ENCODE results near the gene UBASH3B. TPM values are rescaled to one million over a fixed set of nuclear protein-coding genes. Genes with fewer than 3 reads are reported as not detected.

The UBASH3B gene
- total RNA-seq, 1 experiment from 2014 or later, result 8.0 TPM

DNA sequence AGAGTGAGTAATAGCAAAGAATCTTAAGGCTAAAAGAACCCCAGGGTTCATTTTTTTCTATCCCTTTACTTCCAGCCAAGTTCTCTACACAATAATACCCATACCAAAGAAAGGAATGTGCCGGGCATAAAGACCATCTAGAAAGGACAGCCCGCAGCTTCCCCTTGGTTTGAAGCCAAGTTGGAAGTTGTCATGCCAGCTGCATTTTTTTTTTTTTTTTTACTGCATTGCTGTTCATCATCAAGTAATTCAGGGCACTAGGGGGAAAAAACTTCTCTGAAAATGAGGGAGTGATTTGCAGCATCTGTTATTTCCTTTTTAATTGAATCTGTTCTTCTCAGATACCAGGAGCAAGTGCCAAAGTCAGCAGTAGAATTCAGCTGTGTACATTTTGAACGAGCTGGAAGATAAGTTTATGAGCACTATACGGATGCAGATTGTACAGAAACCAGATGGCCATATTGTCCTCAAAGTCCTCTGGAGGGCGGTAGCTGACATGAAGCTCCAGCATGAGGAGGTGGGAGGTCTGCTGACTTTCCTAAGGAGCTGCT lies 56.4 kb downstream of the UBASH3B start:
- H3K27me3 ChIP-seq (ENCODE audit: insufficient read depth, low read length), result no peaks in the 10 kb centered on the region
- Mint-ChIP-seq H3K4me3 (no peak overlapping the region), H3K27ac (no peak overlapping the region), H3K27me3 (ENCODE audit: low read depth) (no peaks in the 10 kb centered on the region), H3K4me1 (peaks cover 8 to 21% of the 10 kb centered on the region in 2 experiments), H3K36me3 (ENCODE audit: insufficient read depth in 1 of 3, low read depth in 3 of 3) (no peaks in the 10 kb centered on the region; a peak in 1 of 7 replicates), H3K9me3 (no peaks in the 10 kb centered on the region)
- H2AFZ ChIP-seq (ENCODE audit: low read length), result no peak overlapping the region
- H3K23ac ChIP-seq (ENCODE audit: insufficient read length, low read depth, low read length), result no peak overlapping the region
- no peak overlapping the region for H2BK20ac ChIP-seq (ENCODE audit: low read depth, low read length, poor library complexity, severe bottlenecking)
- no peaks in the 10 kb centered on the region for H4K20me1 ChIP-seq (ENCODE audit: control insufficient read depth, insufficient read depth, insufficient read length)
- H3K56ac ChIP-seq (ENCODE audit: insufficient read length, low read depth, low read length), result no peak overlapping the region
- no peak overlapping the region for H3K4me2 ChIP-seq (ENCODE audit: insufficient read depth, insufficient read length, low read length)
- no peak overlapping the region for H2BK12ac ChIP-seq (ENCODE audit: insufficient read length, low read depth, low read length)
- H3K79me2 ChIP-seq (ENCODE audit: insufficient read depth, low read length), result no peaks in the 10 kb centered on the region
- no peak overlapping the region for H2AK5ac ChIP-seq (ENCODE audit: insufficient read length, low read length)
- H2BK5ac ChIP-seq (ENCODE audit: insufficient read length, low read length), result no peak overlapping the region
- no peaks in the 10 kb centered on the region for H3K4me1 ChIP-seq (ENCODE audit: insufficient read depth, low read length)
- no peak for DNase-seq
- no peak overlapping the region for H3K27ac ChIP-seq (ENCODE audit: insufficient read length, low read depth, low read length)
- no peaks in the 10 kb centered on the region for H3K9me3 ChIP-seq (ENCODE audit: control insufficient read depth, low read depth, low read length)
- no peak overlapping the region for H3K4ac ChIP-seq (ENCODE audit: low read depth, low read length)
- TF ChIP-seq, protein P1, sequence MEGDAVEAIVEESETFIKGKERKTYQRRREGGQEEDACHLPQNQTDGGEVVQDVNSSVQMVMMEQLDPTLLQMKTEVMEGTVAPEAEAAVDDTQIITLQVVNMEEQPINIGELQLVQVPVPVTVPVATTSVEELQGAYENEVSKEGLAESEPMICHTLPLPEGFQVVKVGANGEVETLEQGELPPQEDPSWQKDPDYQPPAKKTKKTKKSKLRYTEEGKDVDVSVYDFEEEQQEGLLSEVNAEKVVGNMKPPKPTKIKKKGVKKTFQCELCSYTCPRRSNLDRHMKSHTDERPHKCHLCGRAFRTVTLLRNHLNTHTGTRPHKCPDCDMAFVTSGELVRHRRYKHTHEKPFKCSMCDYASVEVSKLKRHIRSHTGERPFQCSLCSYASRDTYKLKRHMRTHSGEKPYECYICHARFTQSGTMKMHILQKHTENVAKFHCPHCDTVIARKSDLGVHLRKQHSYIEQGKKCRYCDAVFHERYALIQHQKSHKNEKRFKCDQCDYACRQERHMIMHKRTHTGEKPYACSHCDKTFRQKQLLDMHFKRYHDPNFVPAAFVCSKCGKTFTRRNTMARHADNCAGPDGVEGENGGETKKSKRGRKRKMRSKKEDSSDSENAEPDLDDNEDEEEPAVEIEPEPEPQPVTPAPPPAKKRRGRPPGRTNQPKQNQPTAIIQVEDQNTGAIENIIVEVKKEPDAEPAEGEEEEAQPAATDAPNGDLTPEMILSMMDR (conservative IDR thresholded peaks at IDR 0.05), result no peak; the same call in 2 of the 3 replicates
- H3K18ac ChIP-seq (ENCODE audit: insufficient read length, low read depth, low read length), result no peak overlapping the region
- no peak overlapping the region for H2BK120ac ChIP-seq (ENCODE audit: low read depth, low read length, poor library complexity, severe bottlenecking)
- H4K8ac ChIP-seq (replicated peaks; ENCODE audit: insufficient read length, low read depth, low read length), result no peak overlapping the region
- H3T11ph ChIP-seq (ENCODE audit: low read length), result no peak overlapping the region
- no peak overlapping the region for H3K14ac ChIP-seq (ENCODE audit: insufficient read depth, low read length)
- H4K5ac ChIP-seq (ENCODE audit: insufficient read length, low read depth, low read length), result no peak overlapping the region
- WGBS (ENCODE audit: extremely low coverage, insufficient read length, low lambda C conversion rate), result no CpG with 5 or more reads among the region's 5 CpGs
- no peak overlapping the region for H2BK15ac ChIP-seq (ENCODE audit: low read depth, low read length)
- H3K9ac ChIP-seq (ENCODE audit: extremely low read depth, insufficient read length, low read length), result no peak overlapping the region
- H4K91ac ChIP-seq (ENCODE audit: insufficient read length, low read depth, low read length), result no peak overlapping the region
- no peaks in the 10 kb centered on the region for H3K23me2 ChIP-seq (ENCODE audit: insufficient read length, low read depth, low read length, poor library complexity, severe bottlenecking)
- H3K79me1 ChIP-seq (ENCODE audit: insufficient read depth, low read depth, low read length, poor library complexity, severe bottlenecking), result no peaks in the 10 kb centered on the region
